BLaER1 (cell line): ENCODE data around the gene YWHAB.

Experiments used
- H3K27ac ChIP-seq: shearing (Covaris generic); formaldehyde crosslinking; 2 replicates; pipeline ENCODE4 v1.8.1; 2022
- H3K27me3 ChIP-seq: shearing (Covaris generic); formaldehyde crosslinking; 2 replicates; pipeline ENCODE4 v1.8.1; 2022
- H3K36me3 ChIP-seq: shearing (Covaris generic); formaldehyde crosslinking; 2 replicates; pipeline ENCODE4 v1.8.1; 2022
- H3K4me1 ChIP-seq: shearing (Covaris generic); formaldehyde crosslinking; 2 replicates; pipeline ENCODE4 v1.8.1; 2022
- H3K4me2 ChIP-seq: shearing (Covaris generic); formaldehyde crosslinking; 2 replicates; pipeline ENCODE4 v1.8.1; 2022
- H3K4me3 ChIP-seq: shearing (Covaris generic); formaldehyde crosslinking; 2 replicates; pipeline ENCODE4 v1.8.1; 2022
- H3K9ac ChIP-seq: shearing (Covaris generic); formaldehyde crosslinking; 2 replicates; pipeline ENCODE4 v1.8.1; 2022
- H3K9me3 ChIP-seq: shearing (Covaris generic); formaldehyde crosslinking; 2 replicates; pipeline ENCODE4 v1.8.1; 2022
- H4K20me1 ChIP-seq: shearing (Covaris generic); formaldehyde crosslinking; 2 replicates; pipeline ENCODE4 v1.8.1; 2022
- Cebpa-rat ChIP-seq: shearing (Covaris generic); IDR thresholded peaks from 2 replicates; pipeline ENCODE4 v1.8.1; 2022

The YWHAB gene

DNA sequence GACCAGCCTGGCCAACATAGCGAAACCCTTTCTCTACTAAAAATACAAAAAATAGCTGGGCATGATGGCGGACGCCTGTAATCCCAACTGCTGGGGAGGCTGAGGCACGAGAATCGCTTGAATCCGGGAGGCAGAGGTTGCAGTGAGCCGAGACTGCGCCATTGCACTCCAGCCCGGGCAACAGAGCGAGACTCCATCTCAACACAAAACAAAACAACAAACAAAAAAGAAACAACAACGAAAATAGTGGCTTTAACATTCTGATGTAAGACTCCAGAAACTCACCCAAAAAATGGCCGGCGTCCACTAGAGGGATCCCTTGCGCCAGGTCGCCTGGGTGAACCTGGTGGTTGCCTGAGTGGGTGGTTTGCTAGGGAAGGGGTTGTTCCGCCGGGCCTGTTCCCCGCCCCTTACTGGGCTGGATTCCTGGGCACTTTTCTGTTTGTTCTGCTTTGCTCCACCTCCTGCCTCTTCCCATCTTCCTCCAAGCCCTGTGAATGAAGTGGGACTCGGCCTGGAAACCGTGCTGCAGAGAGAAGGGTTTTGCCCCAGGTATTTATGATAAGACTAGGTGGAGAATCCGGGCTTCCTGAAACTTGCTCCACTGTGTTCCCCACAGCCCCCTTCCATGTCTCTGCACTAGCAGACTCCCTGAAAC, 25.9 kb downstream of the YWHAB start:
- Histone ChIP-seq H3K4me3 (no peak overlapping the region), H3K36me3 (peaks cover 65% of the 10 kb centered on the region), H4K20me1 (peaks cover 25% of the 10 kb centered on the region), H3K27me3 (no peaks in the 10 kb centered on the region), H3K4me2 (peak overlapping the region; percentile 88), H3K9ac (no peak overlapping the region), H3K9me3 (no peaks in the 10 kb centered on the region), H3K4me1 (peaks cover 24% of the 10 kb centered on the region), H3K27ac (no peak overlapping the region)
- no peak for TF ChIP-seq Cebpa-rat

DNA sequence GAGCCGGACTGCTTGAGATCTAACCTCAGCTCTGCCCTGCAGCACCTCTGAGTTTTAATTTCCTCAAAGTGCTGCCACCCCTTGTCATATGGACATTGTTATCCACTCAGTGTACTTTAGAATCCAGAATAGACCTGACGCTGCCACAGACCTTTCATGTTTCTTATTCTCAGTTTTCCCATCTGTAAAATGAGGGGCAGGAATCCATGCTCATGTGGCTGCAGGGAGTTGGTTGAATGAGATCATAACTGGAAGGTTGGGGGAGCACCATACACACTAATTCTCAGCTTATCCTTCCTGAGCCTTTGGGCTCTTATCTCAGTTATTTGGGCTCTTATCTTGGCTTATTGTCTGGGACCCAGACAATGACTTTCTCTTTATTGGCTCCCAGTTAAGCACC, 26.7 kb downstream of the YWHAB start:
- Histone ChIP-seq H3K4me3 (no peak overlapping the region), H3K9ac (no peak overlapping the region), H3K9me3 (no peaks in the 10 kb centered on the region), H3K27ac (no peak overlapping the region), H3K36me3 (peaks cover 65% of the 10 kb centered on the region), H3K4me2 (no peak overlapping the region), H4K20me1 (peaks cover 19% of the 10 kb centered on the region), H3K4me1 (peaks cover 24% of the 10 kb centered on the region), H3K27me3 (no peaks in the 10 kb centered on the region)
- TF ChIP-seq Cebpa-rat = no peak

GRCh38 chr20:44914924-44915323, 29.4 kb downstream of the YWHAB start:
- H3K9me3 ChIP-seq = no peaks in the 10 kb centered on the region
- H3K4me1 ChIP-seq = peaks cover 15% of the 10 kb centered on the region
- no peak overlapping the region for H3K4me2 ChIP-seq
- no peak overlapping the region for H3K4me3 ChIP-seq
- no peak for TF ChIP-seq Cebpa-rat
- H4K20me1 ChIP-seq = no peaks in the 10 kb centered on the region
- no peaks in the 10 kb centered on the region for H3K27me3 ChIP-seq
- H3K36me3 ChIP-seq = peaks cover 76% of the 10 kb centered on the region
- H3K9ac ChIP-seq = no peak overlapping the region
- H3K27ac ChIP-seq = no peak overlapping the region

- no peak overlapping the region for H3K27ac ChIP-seq
- no peak overlapping the region for H3K4me3 ChIP-seq
- H3K4me2 ChIP-seq = no peak overlapping the region
- H4K20me1 ChIP-seq = no peaks in the 10 kb centered on the region
- no peak for TF ChIP-seq Cebpa-rat
- H3K4me1 ChIP-seq = peaks cover under 1% of the 10 kb centered on the region; the same call in 1 of the 2 replicates
- no peaks in the 10 kb centered on the region for H3K27me3 ChIP-seq
- H3K9ac ChIP-seq = no peak overlapping the region
- peaks cover 86% of the 10 kb centered on the region for H3K36me3 ChIP-seq
- no peaks in the 10 kb centered on the region for H3K9me3 ChIP-seq
Observed at GRCh38 chr20:44916586-44916985, 31.1 kb downstream of the YWHAB start.

- no peak for TF ChIP-seq Cebpa-rat
- no peaks in the 10 kb centered on the region for H4K20me1 ChIP-seq
- no peak overlapping the region for H3K9ac ChIP-seq
- no peak overlapping the region for H3K4me3 ChIP-seq
- H3K27ac ChIP-seq = no peak overlapping the region
- no peaks in the 10 kb centered on the region for H3K27me3 ChIP-seq
- H3K4me2 ChIP-seq = no peak overlapping the region
- no peaks in the 10 kb centered on the region for H3K4me1 ChIP-seq
- no peaks in the 10 kb centered on the region for H3K9me3 ChIP-seq
- H3K36me3 ChIP-seq = peaks cover 89% of the 10 kb centered on the region
Observed at GRCh38 chr20:44917399-44917798, 31.9 kb downstream of the YWHAB start.

GRCh38 chr20:44918342-44918741, 32.8 kb downstream of the YWHAB start:
- Histone ChIP-seq H3K27ac (no peak overlapping the region), H3K9ac (no peak overlapping the region), H3K4me1 (no peaks in the 10 kb centered on the region), H3K36me3 (peaks cover 89% of the 10 kb centered on the region), H4K20me1 (no peaks in the 10 kb centered on the region), H3K27me3 (no peaks in the 10 kb centered on the region), H3K9me3 (no peaks in the 10 kb centered on the region), H3K4me3 (no peak overlapping the region), H3K4me2 (no peak overlapping the region)
- TF ChIP-seq Cebpa-rat = no peak

GRCh38 chr20:44918761-44919160, 33.3 kb downstream of the YWHAB start:
- no peaks in the 10 kb centered on the region for H3K4me1 ChIP-seq
- no peak for TF ChIP-seq Cebpa-rat
- H4K20me1 ChIP-seq = no peaks in the 10 kb centered on the region
- H3K4me2 ChIP-seq = no peak overlapping the region
- H3K27me3 ChIP-seq = no peaks in the 10 kb centered on the region
- no peak overlapping the region for H3K9ac ChIP-seq
- no peak overlapping the region for H3K4me3 ChIP-seq
- H3K9me3 ChIP-seq = no peaks in the 10 kb centered on the region
- no peak overlapping the region for H3K27ac ChIP-seq
- H3K36me3 ChIP-seq = peaks cover 89% of the 10 kb centered on the region

GRCh38 chr20:44921447-44921846, 35.9 kb downstream of the YWHAB start:
- Histone ChIP-seq H3K27ac (no peak overlapping the region), H3K36me3 (peaks cover 86% of the 10 kb centered on the region), H3K9me3 (no peaks in the 10 kb centered on the region), H3K27me3 (no peaks in the 10 kb centered on the region), H3K4me2 (no peak overlapping the region), H4K20me1 (no peaks in the 10 kb centered on the region), H3K4me3 (no peak overlapping the region), H3K4me1 (no peaks in the 10 kb centered on the region), H3K9ac (no peak overlapping the region)
- TF ChIP-seq Cebpa-rat = no peak

DNA sequence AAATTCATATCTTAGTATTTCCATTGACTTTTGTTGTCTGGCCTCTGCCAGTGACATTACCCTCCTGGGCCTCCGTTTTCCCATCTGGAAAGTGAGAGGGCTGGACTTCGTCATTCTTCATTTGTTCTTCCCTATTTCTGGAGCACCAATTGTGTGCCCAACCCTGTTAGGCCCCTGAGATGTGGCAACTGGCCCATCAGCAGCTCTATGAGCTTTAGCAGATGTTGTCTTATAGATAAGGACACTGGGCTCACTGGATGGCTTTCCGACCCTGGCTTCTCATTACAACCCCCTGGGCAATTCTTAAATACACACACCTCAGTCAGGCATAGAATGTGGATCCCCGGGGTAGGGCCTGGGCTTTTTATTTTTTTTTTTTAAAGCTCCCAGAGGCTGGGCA, 39.0 kb downstream of the YWHAB start:
- Histone ChIP-seq H3K27me3 (no peaks in the 10 kb centered on the region), H3K9ac (no peak overlapping the region), H3K4me1 (no peaks in the 10 kb centered on the region), H3K27ac (no peak overlapping the region), H3K9me3 (no peaks in the 10 kb centered on the region), H3K4me3 (no peak overlapping the region), H3K36me3 (peaks cover 61% of the 10 kb centered on the region), H4K20me1 (no peaks in the 10 kb centered on the region), H3K4me2 (no peak overlapping the region)
- TF ChIP-seq Cebpa-rat = no peak

DNA sequence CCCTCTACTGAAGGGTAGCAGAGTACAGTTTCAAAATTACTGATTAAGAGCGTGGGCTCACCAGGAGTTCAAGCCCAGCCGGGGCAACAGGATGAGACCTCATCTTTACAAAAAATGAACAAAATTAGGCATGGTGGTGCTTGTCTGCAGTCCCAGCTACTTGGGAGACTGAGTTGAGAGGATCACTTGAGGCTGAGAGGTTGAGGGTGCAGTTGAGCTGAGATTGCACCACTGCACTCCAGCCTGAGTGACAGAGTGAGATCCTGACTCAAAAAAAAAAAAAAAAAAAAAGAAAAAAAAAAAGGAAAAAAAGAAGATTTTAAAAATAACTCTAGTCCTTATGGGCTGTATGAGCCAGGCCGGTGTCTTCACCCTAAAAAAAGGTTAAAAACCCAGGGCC, 43.1 kb downstream of the YWHAB start:
- Histone ChIP-seq H3K4me1 (no peaks in the 10 kb centered on the region), H3K9ac (no peak overlapping the region)

More for the DNA sequence above, 43.1 kb downstream of the YWHAB start:
- no peak overlapping the region for H3K4me3 ChIP-seq
- no peaks in the 10 kb centered on the region for H3K9me3 ChIP-seq
- H3K36me3 ChIP-seq = peaks cover 64% of the 10 kb centered on the region
- no peak overlapping the region for H3K27ac ChIP-seq
- H3K4me2 ChIP-seq = no peak overlapping the region
- no peaks in the 10 kb centered on the region for H3K27me3 ChIP-seq
- TF ChIP-seq Cebpa-rat = no peak
- H4K20me1 ChIP-seq = no peaks in the 10 kb centered on the region
